WTC11 (cell line): ENCODE data around the gene TPM2. TPM values are rescaled to one million over a fixed set of nuclear protein-coding genes. Genes with fewer than 3 reads are reported as not detected.
A peak's percentile ranks its signal among the peaks of the same experiment; 100 is the strongest.

Source experiments
- AFF4 ChIP-seq: sonication (generic); formaldehyde crosslinking; IDR thresholded peaks from 2 replicates; pipeline ENCODE4 v1.8.1; 2023; ENCODE audit warnings: mild to moderate bottlenecking, missing genetic modification reagents, borderline replicate concordance
- ATF3 ChIP-seq: sonication (generic); formaldehyde crosslinking; conservative IDR thresholded peaks from 2 replicates; pipeline ENCODE4 v1.8.1; 2022; ENCODE audit warnings: mild to moderate bottlenecking, missing genetic modification reagents
- ATF6 ChIP-seq: sonication (generic); formaldehyde crosslinking; IDR thresholded peaks from 2 replicates; pipeline ENCODE4 v1.8.1; 2023; ENCODE audit warnings: mild to moderate bottlenecking, missing genetic modification reagents
- CBFB ChIP-seq: sonication (generic); formaldehyde crosslinking; IDR thresholded peaks from 2 replicates; pipeline ENCODE4 v1.8.1; 2022; ENCODE audit warnings: mild to moderate bottlenecking, low read depth, missing genetic modification reagents
- CTCF ChIP-seq: fragments of 200-600 bp; IDR thresholded peaks from 2 replicates; pipeline ENCODE4 v1.8.0; 2022; ENCODE audit warnings: antibody characterized with exemption
- ELF4 ChIP-seq: sonication (generic); formaldehyde crosslinking; IDR thresholded peaks from 2 replicates; pipeline ENCODE4 v1.8.1; 2022; ENCODE audit warnings: low read depth, mild to moderate bottlenecking, moderate library complexity, missing genetic modification reagents
- ERG ChIP-seq: fragments of 250-450 bp; sonication (Bioruptor Pico); IDR thresholded peaks from 2 replicates; pipeline ENCODE4 v1.8.0; 2021; ENCODE audit warnings: mild to moderate bottlenecking
- FOXK1 ChIP-seq: sonication (generic); formaldehyde crosslinking; IDR thresholded peaks from 2 replicates; pipeline ENCODE4 v1.8.0; 2022; ENCODE audit warnings: mild to moderate bottlenecking, moderate library complexity, missing genetic modification reagents
- GABPB1 ChIP-seq: sonication (generic); formaldehyde crosslinking; IDR thresholded peaks from 2 replicates; pipeline ENCODE4 v1.8.1; 2023; ENCODE audit warnings: mild to moderate bottlenecking, missing genetic modification reagents
- NR2C2 ChIP-seq: sonication (generic); formaldehyde crosslinking; IDR thresholded peaks from 2 replicates; pipeline ENCODE4 v1.8.0; 2022; ENCODE audit warnings: mild to moderate bottlenecking, missing genetic modification reagents
- NR3C1 ChIP-seq: sonication (generic); formaldehyde crosslinking; conservative IDR thresholded peaks from 2 replicates; pipeline ENCODE4 v1.8.1; 2023; ENCODE audit warnings: low read depth, mild to moderate bottlenecking, missing genetic modification reagents
- PRDM15 ChIP-seq: sonication (generic); formaldehyde crosslinking; IDR thresholded peaks from 2 replicates; pipeline ENCODE4 v1.8.0; 2022; ENCODE audit warnings: missing genetic modification reagents
- PREB ChIP-seq: sonication (generic); formaldehyde crosslinking; IDR thresholded peaks from 2 replicates; pipeline ENCODE4 v1.8.1; 2022; ENCODE audit warnings: mild to moderate bottlenecking, missing genetic modification reagents, moderate library complexity, borderline replicate concordance
- RELA ChIP-seq: sonication (generic); formaldehyde crosslinking; IDR thresholded peaks from 2 replicates; pipeline ENCODE4 v1.8.1; 2022; ENCODE audit warnings: missing genetic modification reagents, mild to moderate bottlenecking, borderline replicate concordance
- TEAD1 ChIP-seq: sonication (generic); formaldehyde crosslinking; IDR thresholded peaks from 2 replicates; pipeline ENCODE4 v1.8.0; 2022; ENCODE audit warnings: mild to moderate bottlenecking, missing genetic modification reagents
- USF1 ChIP-seq: sonication (generic); formaldehyde crosslinking; IDR thresholded peaks from 2 replicates; pipeline ENCODE4 v1.8.0; 2022; ENCODE audit warnings: mild to moderate bottlenecking, missing genetic modification reagents
- ZNF219 ChIP-seq: sonication (generic); formaldehyde crosslinking; IDR thresholded peaks from 2 replicates; pipeline ENCODE4 v1.8.0; 2023; ENCODE audit warnings: missing genetic modification reagents, mild to moderate bottlenecking, borderline replicate concordance
- ZNF532 ChIP-seq: fragments of 250-450 bp; sonication (Bioruptor Pico); IDR thresholded peaks from 2 replicates; pipeline ENCODE4 v1.9.0; 2021; ENCODE audit warnings: mild to moderate bottlenecking, borderline replicate concordance
- total RNA-seq: library from RNA; stranded (reverse); gene quantifications from 3 replicates; pipeline ENCODE4 v1.2.3, GENCODE V29; 2021

The TPM2 gene
- total RNA-seq, 1 experiment from 2014 or later: 146 TPM

- TF ChIP-seq RELA (CRISPR knock-in tag) (peak; percentile 30; the same call in 1 of the 2 replicates), NR2C2 (no peak), TEAD1 (CRISPR knock-in tag) (peak; percentile 49; the same call in 1 of the 2 replicates), ELF4 (CRISPR knock-in tag) (0 out of 2 replicates have a peak, but pooled peaks have one; percentile 36), ATF3 (CRISPR knock-in tag) (no peak), GABPB1 (CRISPR knock-in tag) (no peak), CBFB (no peak), NR3C1 (CRISPR knock-in tag) (no peak), FOXK1 (CRISPR knock-in tag) (peak; percentile 32), PREB (no peak), ATF6 (no peak), AFF4 (no peak), CTCF (no peak), ERG (CRISPR knock-in tag) (no peak), ZNF532 (no peak), PRDM15 (CRISPR knock-in tag) (peak; percentile 71), USF1 (no peak), ZNF219 (no peak)
Measured at GRCh38 chr9:35689542-35690293, at the start of gene TPM2 (continued).
